NB4 (cell line): ENCODE results near the gene KRT75.

Experiments used
- CTCF ChIP-seq: IDR thresholded peaks from one replicate; pipeline ENCODE4 v1.5.1; 2012; ENCODE audit warnings: low read depth, low read length
- MAX ChIP-seq: IDR thresholded peaks from 2 replicates; pipeline ENCODE4 v1.6.1; 2011; ENCODE audit warnings: low read depth, low read length
- POLR2A ChIP-seq: IDR thresholded peaks from 2 replicates; pipeline ENCODE4 v1.6.1; 2011; ENCODE audit warnings: mild to moderate bottlenecking; ENCODE audit not compliant: insufficient read length; ENCODE audit errors: extremely low read depth

DNA sequence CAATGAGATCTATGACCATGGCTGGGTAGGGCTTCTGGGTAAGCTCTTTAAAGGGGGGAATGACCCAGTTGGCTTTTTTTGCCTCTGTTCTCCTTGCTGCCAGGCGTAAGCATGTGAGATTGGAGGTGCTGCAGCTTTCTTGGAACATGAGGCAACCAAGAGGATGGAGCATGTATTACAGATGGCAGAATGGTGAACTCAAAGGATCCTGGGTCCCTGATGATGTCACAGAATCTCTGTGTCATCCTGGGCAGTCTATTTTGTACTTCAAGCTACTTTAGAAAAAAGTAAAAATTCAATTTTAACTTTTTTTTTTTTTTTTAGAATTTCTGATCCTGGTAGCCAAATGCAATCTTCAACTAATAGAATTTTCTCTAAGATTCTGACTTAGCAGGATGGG is 36.0 kb downstream of the KRT75 start:
- TF ChIP-seq POLR2A (no peak), CTCF (no peak), MAX (no peak)
